K562 (cell line): ENCODE results near the gene YPEL1. TPM values are rescaled to one million over a fixed set of nuclear protein-coding genes. Genes with fewer than 3 reads are reported as not detected.
A peak's percentile ranks its signal among the peaks of the same experiment; 100 is the strongest.

ENCODE experiments used
- ATAC-seq: fragments of 200-7000 bp; cut with Tn5 transposase; 3 replicates; pipeline ENCODE4 v1.9.1; 2020; ENCODE audit warnings: moderate library complexity
- BruUV-seq: library from RNA; stranded (reverse); fragments of 400-500 nt; replicated peaks from 2 replicates; lab custom pipeline; 2021; lab: Mats Ljungman, UMichigan
- CTCF ChIA-PET: fragments of 300-600 bp; formaldehyde crosslinking; extraction: SDS; loops from one replicate; lab custom pipeline; 2021; ENCODE audit warnings: low intra/inter-chr PET ratio; lab: Yijun Ruan, JAX
- POLR2A ChIA-PET: fragments of 300-600, 350-650 bp; sonication (Branson Sonifier 250); formaldehyde crosslinking; extraction: SDS; loops from one replicate; lab custom pipeline; 2021; ENCODE audit warnings: antibody characterized with exemption, inconsistent platforms; lab: Yijun Ruan, JAX
- DNase-seq, 4 experiments: peaks; one replicate each; pipeline versions ENCODE4 v3.0.0 to v3.0.0-alpha.2; 2011 to 2018; ENCODE audit warnings: low spot score in 3 of 4, mixed read lengths in 3 of 4; ENCODE audit errors: extremely low read depth in 1 of 4
- FAIRE-seq: peaks from 2 replicates; lab custom pipeline; 2011; peaks lifted over from hg19 to GRCh38; lab: Jason Lieb, UNC
- H2AFZ ChIP-seq: 2 replicates; pipeline ENCODE4 v1.6.0; 2011; ENCODE audit warnings: low read depth, low read length, control low read depth, inconsistent platforms
- H3K27ac ChIP-seq: fragments of 200-600 bp; 3 replicates; pipeline ENCODE4 v1.8.0; 2011; ENCODE audit warnings: low read depth, mild to moderate bottlenecking, control low read depth, inconsistent platforms, low read length, moderate library complexity, mixed read lengths; ENCODE audit errors: extremely low read depth
- H3K27me3 ChIP-seq, 2 experiments: fragments of 300-600 bp in 1 of 2; 2 replicates in 1 of 2; 3 replicates in 1 of 2; pipeline versions ENCODE4 v1.6.0 to v1.8.0; 2011; ENCODE audit warnings: inconsistent platforms in 2 of 2, low read length in 2 of 2, mild to moderate bottlenecking in 1 of 2, mixed read lengths in 1 of 2, moderate library complexity in 1 of 2; ENCODE audit not compliant: control insufficient read depth in 2 of 2, insufficient read depth in 2 of 2
- H3K36me3 ChIP-seq: fragments of 300-600 bp; 3 replicates; pipeline ENCODE4 v1.8.0; 2011; ENCODE audit warnings: mild to moderate bottlenecking, low read length, inconsistent platforms; ENCODE audit not compliant: control insufficient read depth, insufficient read depth
- H3K4me1 ChIP-seq, 2 experiments: fragments of 200-600 bp in 1 of 2; replicated peaks in 1 of 2; 2 replicates in 1 of 2; 3 replicates in 1 of 2; pipeline versions ENCODE4 v1.5.1 to v1.8.0; 2011; ENCODE audit warnings: inconsistent platforms in 2 of 2, low read length in 2 of 2, mild to moderate bottlenecking in 1 of 2, mixed read lengths in 1 of 2, moderate library complexity in 1 of 2; ENCODE audit not compliant: control insufficient read depth in 2 of 2, insufficient read depth in 2 of 2
- H3K4me2 ChIP-seq: 2 replicates; pipeline ENCODE4 v1.6.1; 2011; ENCODE audit warnings: low read length, control low read depth, inconsistent platforms, mixed read lengths; ENCODE audit not compliant: insufficient read depth
- H3K4me3 ChIP-seq: fragments of 200-600 bp; sonication (generic), shearing (Covaris generic); 2 replicates; pipeline ENCODE4 v1.5.1; 2016; ENCODE audit warnings: control low read depth, inconsistent platforms
- H3K79me2 ChIP-seq: fragments of 200-600 bp; 3 replicates; pipeline ENCODE4 v1.8.0; 2011; ENCODE audit warnings: low read length, inconsistent platforms; ENCODE audit not compliant: control insufficient read depth, insufficient read depth
- H3K9ac ChIP-seq, 2 experiments: 2 replicates each; pipeline versions ENCODE4 v1.6.0 to v1.6.1; 2011; ENCODE audit warnings: low read depth in 2 of 2, low read length in 2 of 2, control low read depth in 1 of 2, inconsistent platforms in 1 of 2, mild to moderate bottlenecking in 1 of 2, mixed read lengths in 1 of 2; ENCODE audit not compliant: insufficient read depth in 1 of 2
- H3K9me1 ChIP-seq: one replicate; pipeline ENCODE4 v1.6.0; 2011; ENCODE audit warnings: inconsistent platforms, mild to moderate bottlenecking, low read length, moderate library complexity; ENCODE audit not compliant: control insufficient read depth, insufficient read depth
- H3K9me3 ChIP-seq: replicated peaks from 2 replicates; pipeline ENCODE4 v1.5.1; 2011; ENCODE audit warnings: low read depth, low read length, inconsistent platforms; ENCODE audit not compliant: control insufficient read depth, insufficient read depth
- H4K20me1 ChIP-seq: replicated peaks from 2 replicates; pipeline ENCODE4 v1.6.1; 2011; ENCODE audit warnings: low read length, inconsistent platforms, mixed read lengths; ENCODE audit not compliant: control insufficient read depth, insufficient read depth
- FOXM1 ChIP-seq, 2 experiments: fragments of 450-650 bp in 1 of 2; sonication (generic) in 1 of 2; formaldehyde crosslinking in 1 of 2; IDR thresholded peaks; 2 replicates each; pipeline versions ENCODE4 v1.6.1 to v1.9.0; 2017 to 2022; ENCODE audit warnings: low read depth in 2 of 2, mild to moderate bottlenecking in 2 of 2, missing genetic modification reagents in 1 of 2, moderate library complexity in 1 of 2
- FOXP1 ChIP-seq: sonication (generic); formaldehyde crosslinking; IDR thresholded peaks from 2 replicates; pipeline ENCODE4 v1.8.0; 2022; ENCODE audit warnings: mild to moderate bottlenecking, missing genetic modification reagents
- KAT7 ChIP-seq: sonication (generic); formaldehyde crosslinking; IDR thresholded peaks from 2 replicates; pipeline ENCODE4 v1.8.0; 2022; ENCODE audit warnings: missing genetic modification reagents, mild to moderate bottlenecking, borderline replicate concordance
- PHB ChIP-seq: fragments of 250-450 bp; sonication (Bioruptor Pico); IDR thresholded peaks from 2 replicates; pipeline ENCODE4 v1.5.0; 2021
- POLR2AphosphoS2 ChIP-seq: IDR thresholded peaks from 2 replicates; pipeline ENCODE4 v1.6.1; 2012; ENCODE audit warnings: low read length, improper control_type of control experiment
- POLR2AphosphoS5 ChIP-seq: IDR thresholded peaks from 2 replicates; pipeline ENCODE4 v1.6.1; 2011; ENCODE audit warnings: mild to moderate bottlenecking, low read depth, low read length, moderate library complexity; ENCODE audit not compliant: control insufficient read depth, insufficient read depth
- PRMT5 ChIP-seq: sonication (generic); formaldehyde crosslinking; IDR thresholded peaks from 2 replicates; pipeline ENCODE4 v1.5.0; 2020; ENCODE audit warnings: missing genetic modification reagents
- STAG1 ChIP-seq: sonication (generic); formaldehyde crosslinking; IDR thresholded peaks from 2 replicates; pipeline ENCODE4 v1.5.0; 2020; ENCODE audit warnings: missing genetic modification reagents, borderline replicate concordance
- TEAD1 ChIP-seq, 2 experiments: fragments of 450-650 bp in 1 of 2; sonication (generic) in 1 of 2; formaldehyde crosslinking; IDR thresholded peaks; 2 replicates each; pipeline versions ENCODE4 v1.4.0 to v1.8.0; 2020 to 2022; ENCODE audit warnings: mild to moderate bottlenecking in 2 of 2, missing genetic modification reagents in 1 of 2
- THAP12 ChIP-seq: fragments of 250-450 bp; sonication (Bioruptor Pico); IDR thresholded peaks from 2 replicates; pipeline ENCODE4 v1.9.0; 2021; ENCODE audit warnings: mild to moderate bottlenecking, inconsistent platforms
- ZBTB1 ChIP-seq: sonication (generic); formaldehyde crosslinking; IDR thresholded peaks from 2 replicates; pipeline ENCODE4 v1.8.1; 2023; ENCODE audit warnings: missing genetic modification reagents, low read depth, mild to moderate bottlenecking, borderline replicate concordance
- ZNF253 ChIP-seq: fragments of 250-450 bp; sonication (Bioruptor Pico); conservative IDR thresholded peaks from 2 replicates; pipeline ENCODE4 v1.6.1; 2021; ENCODE audit warnings: mild to moderate bottlenecking
- ZNF347 ChIP-seq: fragments of 450-650 bp; formaldehyde crosslinking; IDR thresholded peaks from 2 replicates; pipeline ENCODE4 v1.4.0; 2020; ENCODE audit warnings: low read depth, mild to moderate bottlenecking, moderate library complexity
- ZNF449 ChIP-seq: fragments of 250-450 bp; sonication (Bioruptor Pico); IDR thresholded peaks from 2 replicates; pipeline ENCODE4 v1.8.0; 2022; ENCODE audit warnings: moderate library complexity, mild to moderate bottlenecking, inconsistent platforms
- ZNF584 ChIP-seq: fragments of 200-800 bp; sonication (Bioruptor generic); IDR thresholded peaks from 2 replicates; pipeline ENCODE4 v1.6.1; 2016; ENCODE audit warnings: low read depth, mild to moderate bottlenecking, missing genetic modification characterization, missing compliant biosample characterization
- WGBS: fragments of 100-300 bp; shearing (Covaris generic); methylation state at CpG from one replicate; pipeline ENCODE4 v1.1.6; 2016; ENCODE audit warnings: low coverage, mixed read lengths; ENCODE audit not compliant: insufficient coverage; ENCODE audit errors: missing lambda C conversion rate; 5-methylcytosine and 5-hydroxymethylcytosine counted together
- in situ Hi-C: fragments of 300-500 bp; cut with MboI; formaldehyde crosslinking; loops from 4 replicates; pipeline ENCODE4 v1.15.0; 2018; ENCODE audit warnings: inconsistent platforms, mixed read lengths
- intact Hi-C: fragments of 100-400 bp; cut with micrococcal nuclease; formaldehyde crosslinking; loops from 2 replicates; pipeline ENCODE4 v1.14.2; 2022
- polyA plus RNA-seq, 8 experiments: library from polyadenylated mRNA; depleted of rRNA in 4 of 8; stranded (reverse) in 5 of 8; unstranded in 3 of 8; fragments of >200 nt; fragmentation: Nextera tagmentation in 2 of 8; fragmentation: Illumina TruSeq in 1 of 8; extraction: Ambion mirVana in 2 of 8; extraction: Trizol in 1 of 8; gene quantifications; 2 replicates each; pipeline versions ENCODE4 v1.2.1 to v1.2.3, GENCODE V29; 2011 to 2014; ENCODE audit warnings: inconsistent platforms in 1 of 8, missing spikeins in 1 of 8
- total RNA-seq, 7 experiments: library from RNA; depleted of rRNA in 6 of 7; stranded (reverse); fragments of >200 nt in 6 of 7; fragmentation: Illumina TruSeq in 2 of 7; extraction: Trizol in 2 of 7; gene quantifications; 2 replicates each; pipeline versions ENCODE4 v1.2.1 to v1.2.3, GENCODE V29; 2011 to 2021; ENCODE audit warnings: low replicate concordance in 1 of 7

YPEL1 gene
- total and polyA plus RNA-seq, 9 of the 15 experiments (the other 6 are each of a cell fraction or from before 2014, with no cell fraction given), result 0.07 to 2.2 (median 0.46) TPM

- no peak for TF ChIP-seq ZNF449 (CRISPR knock-in tag)
- TF ChIP-seq, all 486 proteins: peak for 44
Measured at GRCh38 chr22:21686634-21687393, 48.8 kb downstream of the YPEL1 start (continued).

- no peak overlapping the region for H3K4me3 ChIP-seq
- peaks cover 93% of the 10 kb centered on the region; the same call in 2 of the 3 replicates for H3K36me3 ChIP-seq
- ChIA-PET POLR2A (interaction anchor here (1.8 to 8.6 kb wide), 4 partner anchors 6 to 20 kb away, joined by 17 to 111 read pairs (median 34); partner anchors contain the start of gene PPIL2), CTCF (no interaction called here)
- H2AFZ ChIP-seq, result no peak overlapping the region
- no peaks in the 10 kb centered on the region for H3K27me3 ChIP-seq
- ATAC-seq (no peak), FAIRE-seq (no peak), DNase-seq (peak in 1 of 4 experiments; percentile 67)
- intact Hi-C loops, result no loop called here
- H4K20me1 ChIP-seq, result peaks cover 19% of the 10 kb centered on the region
- peaks cover 5 to 59% of the 10 kb centered on the region in 2 experiments; a peak in 3 of 5 replicates for H3K4me1 ChIP-seq
- WGBS, result 94% methylated on average over 8 of the region's 8 CpGs
- peak overlapping the region; percentile 3; the same call in 1 of the 3 replicates for H3K27ac ChIP-seq
- in situ Hi-C loops, result no loop called here
- H3K9me3 ChIP-seq, result no peaks in the 10 kb centered on the region
- no TSS peak for BruUV-seq
- H3K4me2 ChIP-seq, result no peak overlapping the region
- peaks cover 11% of the 10 kb centered on the region for H3K9me1 ChIP-seq
- H3K79me2 ChIP-seq, result no peaks in the 10 kb centered on the region
- peak overlapping the region; percentile 1 to 88; a peak in 3 of 4 replicates for H3K9ac ChIP-seq
- TF ChIP-seq FOXP1 (peak; percentile 78; the same call in 1 of the 2 replicates), ZNF584 (CRISPR knock-in tag) (no peak), STAG1 (CRISPR knock-in tag) (0 out of 2 replicates have a peak, but pooled peaks have one; percentile 20), TEAD1 (CRISPR knock-in tag; IDR thresholded peaks at IDR 0.05) (peak in 1 of 2 experiments; percentile 67; a peak in 1 of 4 replicates), ZBTB1 (peak; percentile 45; the same call in 1 of the 2 replicates), PHB (CRISPR knock-in tag) (peak; percentile 83; the same call in 1 of the 2 replicates), ZNF253 (CRISPR knock-in tag) (no peak), POLR2AphosphoS2 (0 out of 2 replicates have a peak, but pooled peaks have one; percentile 36), POLR2AphosphoS5 (no peak; the same call in 1 of the 2 replicates), PRMT5 (CRISPR knock-in tag) (peak; percentile 55; the same call in 1 of the 2 replicates), ZNF347 (no peak), FOXM1 (IDR thresholded peaks at IDR 0.05; ENCODE audit: low read depth) (no peak), FOXM1 (CRISPR knock-in tag; IDR thresholded peaks at IDR 0.05; ENCODE audit: low read depth) (peak; percentile 80; the same call in 1 of the 2 replicates), THAP12 (CRISPR knock-in tag) (peak; percentile 87; the same call in 1 of the 2 replicates), KAT7 (CRISPR knock-in tag) (no peak)
Measured at GRCh38 chr22:21686193-21686608, 49.4 kb downstream of the YPEL1 start.
